Stimulated activated CD8-positive, alpha-beta memory T cell treated with anti-CD3 and anti-CD28 coated beads, Interleukin-15, amount 100 ng/mL, for 24 hours (primary cell): ENCODE data around the gene SRA1.
A peak's percentile ranks its signal among the peaks of the same experiment; 100 is the strongest.
"Not testable (repeated sequence)": the region's sequence is repeated elsewhere in the genome, so short reads cannot be mapped to it uniquely, and the experiment has no call there.

Experiments used
- DNase-seq: peaks from one replicate; pipeline ENCODE4 v3.0.0-alpha.2; 2020; ENCODE audit warnings: low read depth

SRA1 gene

GRCh38 chr5:140557136-140557805 is at the start of gene SRA1:
TSS of gene SRA1 (minus strand) at chr5:140557473. CDS start at chr5:140557452, 21 bp downstream.
- DNase-seq, result peak; percentile 81

GRCh38 chr5:140607031-140607430 is 49.8 kb upstream of the SRA1 start:
- no peak for DNase-seq

GRCh38 chr5:140605879-140606278 is 48.6 kb upstream of the SRA1 start:
- DNase-seq, result no peak

- no peak for DNase-seq
Observed at GRCh38 chr5:140603734-140604133, 46.5 kb upstream of the SRA1 start.

- DNase-seq, result not testable (repeated sequence)
Observed at GRCh38 chr5:140603446-140603698, 46.1 kb upstream of the SRA1 start.

GRCh38 chr5:140602147-140602546 is 44.9 kb upstream of the SRA1 start:
- DNase-seq, result no peak

GRCh38 chr5:140600096-140600495 is 42.8 kb upstream of the SRA1 start:
- no peak for DNase-seq

- DNase-seq, result no peak
Observed at GRCh38 chr5:140598836-140599235, 41.6 kb upstream of the SRA1 start.

- DNase-seq, result no peak
Observed at GRCh38 chr5:140596321-140596741, 39.1 kb upstream of the SRA1 start.

GRCh38 chr5:140595538-140596300 is 38.4 kb upstream of the SRA1 start:
- no peak for DNase-seq

- DNase-seq, result no peak
Observed at GRCh38 chr5:140594169-140594568, 36.9 kb upstream of the SRA1 start.

GRCh38 chr5:140593070-140593469 is 35.8 kb upstream of the SRA1 start:
- DNase-seq, result not testable (repeated sequence)

- DNase-seq, result no peak
Observed at GRCh38 chr5:140591747-140592372, 34.6 kb upstream of the SRA1 start.

- DNase-seq, result no peak
Observed at GRCh38 chr5:140590861-140591260, 33.6 kb upstream of the SRA1 start.

- no peak for DNase-seq
Observed at GRCh38 chr5:140588311-140589070, 31.2 kb upstream of the SRA1 start.

GRCh38 chr5:140587495-140587894 is 30.2 kb upstream of the SRA1 start:
- no peak for DNase-seq

- not testable (repeated sequence) for DNase-seq
Observed at GRCh38 chr5:140579188-140579747, 22.0 kb upstream of the SRA1 start.

GRCh38 chr5:140576776-140577201 is 19.5 kb upstream of the SRA1 start:
- no peak for DNase-seq

- DNase-seq, result no peak
Observed at GRCh38 chr5:140575309-140575708, 18.0 kb upstream of the SRA1 start.

- DNase-seq, result no peak
Observed at GRCh38 chr5:140574165-140574564, 16.9 kb upstream of the SRA1 start.

GRCh38 chr5:140573683-140574082 is 16.4 kb upstream of the SRA1 start:
- DNase-seq, result no peak

- DNase-seq, result no peak
Observed at GRCh38 chr5:140571105-140571504, 13.8 kb upstream of the SRA1 start.
